T-cell (primary cell): ENCODE data around the gene DNASE2. TPM values are rescaled to one million over a fixed set of nuclear protein-coding genes. Genes with fewer than 3 reads are reported as not detected.
"Not testable (repeated sequence)": the region's sequence is repeated elsewhere in the genome, so short reads cannot be mapped to it uniquely, and the experiment has no call there.

ENCODE experiments used
- ATAC-seq, 4 experiments: fragments of 200-7000 bp in 3 of 4; fragments of 150-1000 bp in 1 of 4; cut with Tn5 transposase; replicated peaks in 1 of 4; 1 replicate in 3 of 4; 2 replicates in 1 of 4; pipeline ENCODE4 v1.10.0; 2021; ENCODE audit warnings: moderate library complexity in 3 of 4, mild to moderate bottlenecking in 2 of 4, moderate number of reproducible peaks in 1 of 4
- CTCF ChIA-PET, 2 donors: fragments of 300-600 bp; sonication (Branson Sonifier 250); formaldehyde crosslinking; loops; one replicate each; lab custom pipeline; 2022; ENCODE audit warnings: antibody characterized with exemption in 2 of 2; lab: Charles Lee
- POLR2A ChIA-PET, 2 donors: fragments of 300-600 bp; sonication (Branson Sonifier 250); formaldehyde crosslinking; loops; one replicate each; lab custom pipeline; 2022; ENCODE audit warnings: antibody characterized with exemption in 2 of 2; lab: Charles Lee
- DNase-seq, 35 experiments: peaks; one replicate each; pipeline versions ENCODE4 v3.0.0 to v3.0.0-alpha.2; 2013 to 2023
- H3K27ac ChIP-seq: one replicate; pipeline ENCODE4 v1.5.1; 2013; ENCODE audit warnings: low read length
- H3K27me3 ChIP-seq, 2 experiments: replicated peaks in 1 of 2; 1 replicate in 1 of 2; 2 replicates in 1 of 2; pipeline versions ENCODE4 v1.6.1 to v1.7.0; 2013; ENCODE audit warnings: low read length in 1 of 2, mixed read lengths in 1 of 2; ENCODE audit not compliant: control insufficient read depth in 2 of 2, insufficient read depth in 2 of 2; ENCODE audit errors: extremely low read depth in 1 of 2
- H3K36me3 ChIP-seq, 2 donors: 1 replicate in 1 of 2; 2 replicates in 1 of 2; pipeline versions ENCODE4 v1.6.1 to v1.7.0; 2013; ENCODE audit warnings: low read length in 1 of 2; ENCODE audit not compliant: control insufficient read depth in 2 of 2, insufficient read depth in 1 of 2; ENCODE audit errors: extremely low read depth in 1 of 2
- H3K4me1 ChIP-seq, 2 experiments: 1 replicate in 1 of 2; 2 replicates in 1 of 2; pipeline versions ENCODE4 v1.6.1 to v1.7.0; 2013; ENCODE audit warnings: low read length in 2 of 2, mixed read lengths in 1 of 2; ENCODE audit not compliant: insufficient read depth in 2 of 2, control insufficient read depth in 1 of 2; ENCODE audit errors: extremely low read depth in 1 of 2
- H3K4me3 ChIP-seq, 2 donors: 1 replicate in 1 of 2; 2 replicates in 1 of 2; pipeline versions ENCODE4 v1.5.1 to v1.7.0; 2013; ENCODE audit warnings: mild to moderate bottlenecking in 2 of 2, low read length in 1 of 2, moderate library complexity in 1 of 2; ENCODE audit not compliant: control insufficient read depth in 1 of 2; ENCODE audit errors: extremely low read depth in 1 of 2
- H3K9me3 ChIP-seq: 2 replicates; pipeline ENCODE4 v1.7.0; 2013
- H3K27ac Mint-ChIP-seq, 2 donors: one replicate each; pipeline ENCODE4 v1.8.0; 2020 to 2021; ENCODE audit warnings: mild to moderate bottlenecking in 2 of 2, mixed read lengths in 2 of 2
- H3K27me3 Mint-ChIP-seq, 2 donors: one replicate each; pipeline ENCODE4 v1.8.0; 2021 to 2022; ENCODE audit warnings: mixed read lengths in 2 of 2
- H3K36me3 Mint-ChIP-seq: one replicate; pipeline ENCODE4 v1.8.0; 2021; ENCODE audit warnings: mixed read lengths
- H3K4me1 Mint-ChIP-seq, 3 donors: one replicate each; pipeline ENCODE4 v1.8.0; 2020 to 2022; ENCODE audit warnings: mixed read lengths in 3 of 3, mild to moderate bottlenecking in 1 of 3
- H3K4me3 Mint-ChIP-seq, 3 donors: one replicate each; pipeline ENCODE4 v1.8.0; 2020 to 2022; ENCODE audit warnings: mild to moderate bottlenecking in 3 of 3, mixed read lengths in 3 of 3, moderate library complexity in 3 of 3
- H3K9me3 Mint-ChIP-seq, 3 donors: one replicate each; pipeline ENCODE4 v1.8.0; 2020 to 2022; ENCODE audit warnings: mixed read lengths in 3 of 3
- WGBS: methylation state at CpG from one replicate; pipeline ENCODE4 v1.1.5; 2013; ENCODE audit warnings: missing lambda C conversion rate; ENCODE audit not compliant: insufficient coverage; 5-methylcytosine and 5-hydroxymethylcytosine counted together
- total RNA-seq, 35 experiments: library from RNA in 6 of 35; stranded (reverse) in 6 of 35; fragments of 120-200 nt in 1 of 35; gene quantifications; one replicate each; pipeline versions ENCODE4 v1.2.1 to v1.2.4 and lab custom pipeline; 2013 to 2026

DNASE2 gene
- total RNA-seq, 5 donors from 2014 or later (not counting 1 experiment from before 2014, with no cell fraction given), result 13.4 to 32.1 (median 26.5) TPM

GRCh38 chr19:12890299-12890786 lies 9.1 kb upstream of the DNASE2 start:
- not testable (repeated sequence) for H3K9me3 Mint-ChIP-seq, H3K9me3 ChIP-seq, ATAC-seq, DNase-seq, H3K27me3 ChIP-seq, H3K27me3 Mint-ChIP-seq
- Mint-ChIP-seq H3K4me3 (peak overlapping the region; percentile 95 to 99 (median 97)), H3K4me1 (peaks cover 27 to 33% (median 27%) of the 10 kb centered on the region in 3 donors), H3K27ac (peak overlapping the region; percentile 92 to 94), H3K36me3 (peaks cover 24% of the 10 kb centered on the region)
- WGBS, result 21% methylated on average over 7 of the region's 10 CpGs
- Histone ChIP-seq H3K4me3 (peak overlapping the region; percentile 74 to 82), H3K4me1 (peaks cover 10 to 28% of the 10 kb centered on the region in 2 experiments), H3K27ac (peak overlapping the region; percentile 63), H3K36me3 (peaks cover 3 to 15% of the 10 kb centered on the region in 2 donors)
- ChIA-PET CTCF (interaction anchor here (0.5 to 1.5 kb wide), 10 partner anchors 29 to 1895 kb away, joined by 3 to 8 read pairs (median 3); partner anchors contain the start of genes CALR (in 1 of the 2), FARSA (in 1 of the 2) and SYCE2 (in 1 of the 2)), POLR2A (interaction anchor here (0.6 to 1.1 kb wide), 7 partner anchors 8 to 153 kb away, joined by 3 to 9 read pairs (median 5); partner anchors contain the start of gene GET3 (in 1 of the 2))

GRCh38 chr19:12888006-12888603 lies 6.9 kb upstream of the DNASE2 start:
- no peak overlapping the region for H3K27ac Mint-ChIP-seq
- CTCF ChIA-PET, result interaction anchor here in 1 of 2 donors (0.7 kb wide), 1 partner anchor 22 kb away, joined by 5 read pairs; no protein-coding TSS in a partner anchor
- DNase-seq (no peak), ATAC-seq (no peak)
- Histone ChIP-seq H3K27me3 (peaks cover 0 to 8% of the 10 kb centered on the region in 2 experiments), H3K27ac (no peak overlapping the region), H3K4me3 (no peak overlapping the region), H3K36me3 (peaks cover 0 to 1% of the 10 kb centered on the region in 2 donors), H3K9me3 (no peaks in the 10 kb centered on the region), H3K4me1 (peaks cover 10 to 39% of the 10 kb centered on the region in 2 experiments)
- H3K36me3 Mint-ChIP-seq, result peaks cover 3% of the 10 kb centered on the region
- H3K4me3 Mint-ChIP-seq, result no peak overlapping the region
- WGBS, result 75% methylated on average over 2 of the region's 5 CpGs
- POLR2A ChIA-PET, result interaction anchor here in 1 of 2 donors (0.6 kb wide), 1 partner anchor 299 kb away, joined by 6 read pairs; no protein-coding TSS in a partner anchor
- no peaks in the 10 kb centered on the region for H3K9me3 Mint-ChIP-seq
- peaks cover 33 to 40% (median 36%) of the 10 kb centered on the region in 3 donors for H3K4me1 Mint-ChIP-seq
- H3K27me3 Mint-ChIP-seq, result no peaks in the 10 kb centered on the region

- no peak for ATAC-seq
- ChIA-PET POLR2A (no interaction called here), CTCF (no interaction called here)
- peak within 1 kb of the TSS in 1 of 2 donors; percentile 64 for H3K4me3 ChIP-seq
- no peaks in the 10 kb centered on the region for H3K9me3 Mint-ChIP-seq
- no peak for DNase-seq
- no peaks in the 10 kb centered on the region for H3K9me3 ChIP-seq
- H3K27ac Mint-ChIP-seq, result peak within 1 kb of the TSS; percentile 19 to 28
- no peak within 1 kb of the TSS for H3K27ac ChIP-seq
- peaks cover 0 to 2% of the 10 kb centered on the region in 2 donors for H3K27me3 Mint-ChIP-seq
- peaks cover 3% of the 10 kb centered on the region for H3K36me3 Mint-ChIP-seq
- no peaks in the 10 kb centered on the region for H3K36me3 ChIP-seq
- H3K27me3 ChIP-seq, result peaks cover 0 to 8% of the 10 kb centered on the region in 2 experiments
- WGBS, result 91% methylated on average over 12 of the region's 17 CpGs
- H3K4me1 ChIP-seq, result peaks cover 10 to 37% of the 10 kb centered on the region in 2 experiments
- H3K4me1 Mint-ChIP-seq, result peaks cover 33 to 42% (median 36%) of the 10 kb centered on the region in 3 donors
- peak within 1 kb of the TSS; percentile 43 to 73 (median 55) for H3K4me3 Mint-ChIP-seq
Measured at GRCh38 chr19:12886969-12887747, 5.9 kb upstream of the DNASE2 start, which contains the start of gene KLF1. Gene KLF1, minus strand, starts transcription at chr19:12887201. Its CDS starts 61 bp downstream, at chr19:12887140.

- POLR2A ChIA-PET, result no interaction called here
- H3K27me3 Mint-ChIP-seq, result peaks cover 0 to 2% of the 10 kb centered on the region in 2 donors
- DNase-seq (no peak), ATAC-seq (no peak)
- H3K4me3 Mint-ChIP-seq, result peak overlapping the region; percentile 43 to 73 (median 55)
- Histone ChIP-seq H3K27me3 (peaks cover 0 to 8% of the 10 kb centered on the region in 2 experiments), H3K27ac (no peak overlapping the region), H3K36me3 (no peaks in the 10 kb centered on the region), H3K4me1 (peaks cover 6 to 35% of the 10 kb centered on the region in 2 experiments), H3K9me3 (no peaks in the 10 kb centered on the region), H3K4me3 (no peak overlapping the region)
- peak overlapping the region; percentile 19 to 28 for H3K27ac Mint-ChIP-seq
- CTCF ChIA-PET, result no interaction called here
- peaks cover 3% of the 10 kb centered on the region for H3K36me3 Mint-ChIP-seq
- H3K9me3 Mint-ChIP-seq, result no peaks in the 10 kb centered on the region
- WGBS, result 93% methylated on average over 3 of the region's 5 CpGs
- peaks cover 29 to 37% (median 34%) of the 10 kb centered on the region in 3 donors for H3K4me1 Mint-ChIP-seq
Measured at GRCh38 chr19:12886651-12886968, 5.4 kb upstream of the DNASE2 start.

- ChIA-PET CTCF (interaction anchor here in 1 of 2 donors (1.0 to 1.6 kb wide), 7 partner anchors 10 to 80 kb away, joined by 4 to 19 read pairs (median 5); partner anchors contain the start of genes CALR, FARSA and SYCE2), POLR2A (interaction anchor here in 1 of 2 donors (0.5 kb wide), 1 partner anchor 33 kb away, joined by 5 read pairs; no protein-coding TSS in a partner anchor)
- H3K27me3 ChIP-seq, result peaks cover 0 to 8% of the 10 kb centered on the region in 2 experiments
- peaks cover 0 to 2% of the 10 kb centered on the region in 2 donors for H3K27me3 Mint-ChIP-seq
- H3K27ac ChIP-seq, result no peak overlapping the region
- peak overlapping the region; percentile 43 to 80 (median 55) for H3K4me3 Mint-ChIP-seq
- peaks cover 1% of the 10 kb centered on the region for H3K36me3 Mint-ChIP-seq
- H3K4me1 Mint-ChIP-seq, result peaks cover 25 to 35% (median 28%) of the 10 kb centered on the region in 3 donors
- H3K36me3 ChIP-seq, result no peaks in the 10 kb centered on the region
- no peaks in the 10 kb centered on the region for H3K9me3 Mint-ChIP-seq
- H3K9me3 ChIP-seq, result no peaks in the 10 kb centered on the region
- DNase-seq (no peak), ATAC-seq (peak in 2 of 4 experiments; percentile 12 to 27)
- H3K4me1 ChIP-seq, result peaks cover 5 to 33% of the 10 kb centered on the region in 2 experiments
- peak overlapping the region in 1 of 2 donors; percentile 64 for H3K4me3 ChIP-seq
- peak overlapping the region; percentile 19 to 28 for H3K27ac Mint-ChIP-seq
- WGBS, result 11% methylated on average over 43 of the region's 53 CpGs
Measured at GRCh38 chr19:12885749-12886650, 4.8 kb upstream of the DNASE2 start.
